Sciatic nerve (tissue), 2 donors: Measurements from ENCODE around the gene PLD4. TPM values are rescaled to one million over a fixed set of nuclear protein-coding genes. Genes with fewer than 3 reads are reported as not detected.
"Not testable (repeated sequence)": the region's sequence is repeated elsewhere in the genome, so short reads cannot be mapped to it uniquely, and the experiment has no call there.

ENCODE experiments used
- ATAC-seq: fragments of 200-7000 bp; cut with Tn5 transposase; one replicate; pipeline ENCODE4 v1.9.1; 2020; ENCODE audit warnings: mild to moderate bottlenecking, moderate library complexity
- DNase-seq: peaks from one replicate; pipeline ENCODE4 v3.0.0-alpha.2; 2020; ENCODE audit warnings: low spot score
- intact Hi-C: fragments of 100-400 bp; cut with DNase I; formaldehyde crosslinking; loops from one replicate; pipeline ENCODE4 v1.14.2; 2022
- total RNA-seq: library from RNA; stranded (reverse); fragmentation: NEBNext Ultra II Directional; extraction: Animal tissue kit (Norgen Biotek cat#: 25700); gene quantifications from one replicate; pipeline ENCODE4 v1.2.1, GENCODE V29; 2021
- donor health status: DM: no; HTN: no; CAD: no.
- donor health status: DM: no; HTN: no; CAD: no.

The PLD4 gene
- total RNA-seq, 1 donor from 2014 or later = 7.0 TPM

DNA sequence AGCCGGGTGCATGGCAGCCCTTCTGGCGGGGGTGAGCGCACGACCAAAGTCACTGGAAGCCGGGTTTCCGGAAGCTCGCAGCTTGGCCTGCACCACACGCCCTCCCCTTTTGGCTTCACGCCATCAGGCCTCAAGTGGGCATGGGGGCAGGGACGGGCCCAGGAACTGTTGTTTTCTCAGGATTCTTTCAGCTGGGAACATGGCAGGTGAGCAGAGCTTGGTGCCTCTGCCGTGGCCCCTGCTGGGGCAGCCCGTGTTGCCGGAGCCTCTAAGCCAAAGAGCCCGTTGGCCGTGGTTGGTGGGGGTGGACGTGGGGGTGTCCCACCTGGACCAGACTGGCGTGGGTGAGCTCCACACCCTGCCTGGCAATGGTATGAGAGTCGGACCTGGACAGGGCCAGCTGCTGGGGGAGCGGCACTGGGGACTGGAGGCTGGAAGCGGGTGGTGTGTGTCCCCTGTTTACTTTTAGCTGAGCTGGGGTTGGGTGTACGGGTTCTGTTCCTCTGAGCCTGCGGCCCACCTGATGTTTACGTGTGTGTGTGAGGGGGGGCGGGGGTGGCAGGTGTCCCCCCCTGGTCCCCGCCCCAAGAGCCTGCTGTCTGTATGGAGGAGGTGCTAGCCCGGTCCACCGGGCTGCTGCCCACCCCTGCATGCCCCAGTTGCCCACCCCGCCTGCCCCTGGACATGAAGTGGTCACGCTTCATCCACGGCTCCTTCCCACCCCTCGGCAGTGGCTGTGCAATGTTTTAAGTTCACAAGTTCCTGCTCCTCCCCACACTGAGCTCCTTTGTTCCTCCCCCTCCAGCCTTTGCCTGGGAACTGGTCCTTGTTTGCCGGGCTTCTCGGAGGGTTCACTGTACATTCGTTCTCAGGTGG lies 28.7 kb upstream of the PLD4 start:
- DNase-seq = peak; percentile 69
- peak; percentile 6 for ATAC-seq

DNA sequence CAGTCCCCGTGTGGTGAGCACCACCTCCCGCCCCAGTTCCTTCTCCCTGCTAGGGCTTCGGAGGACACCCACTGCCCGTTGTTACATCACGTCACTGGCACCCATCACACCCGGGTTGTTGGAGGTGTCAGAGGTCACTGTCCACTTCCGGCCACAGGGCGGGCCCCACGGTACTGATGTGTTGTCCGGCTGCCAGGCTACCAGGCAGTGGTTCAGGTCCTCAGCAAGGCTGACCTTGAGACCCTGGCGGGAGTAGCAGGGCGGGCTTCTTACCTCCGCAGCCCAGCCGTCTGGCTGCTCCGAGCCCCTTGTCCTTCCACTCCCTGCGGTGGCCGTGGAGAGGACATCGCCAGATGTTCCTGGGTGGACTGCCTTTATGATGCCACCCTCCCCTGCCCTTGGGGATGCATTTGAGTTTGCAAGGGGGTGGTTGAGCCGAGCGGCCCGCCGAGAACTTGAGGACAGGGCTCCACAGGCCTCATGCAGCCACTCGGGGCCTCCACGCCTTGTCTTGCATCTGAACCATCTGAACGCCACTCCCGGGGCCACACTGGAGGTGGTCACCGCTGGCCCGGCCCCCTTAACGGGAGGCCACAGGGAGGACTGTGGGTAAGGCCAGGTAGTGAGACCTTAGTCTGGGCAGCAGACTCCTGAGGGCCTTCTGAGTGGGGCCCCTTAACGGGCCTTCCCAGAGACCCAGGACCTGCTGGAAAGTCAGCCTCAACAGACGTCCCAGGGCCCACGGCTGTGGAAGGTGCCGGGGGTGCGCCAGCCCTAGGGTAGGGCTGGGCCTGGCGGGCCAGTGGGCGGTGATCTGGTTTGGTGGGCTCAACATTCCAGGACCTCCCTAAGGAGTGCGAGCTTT lies 27.1 kb upstream of the PLD4 start:
- no peak for ATAC-seq
- intact Hi-C loops = loop anchor here (10.0 kb wide), 1 partner anchor 147 kb away; no protein-coding TSS in a partner anchor

More for the DNA sequence above, 28.7 kb upstream of the PLD4 start:
- intact Hi-C loops = loop anchor here (10.0 kb wide), 1 partner anchor 149 kb away; no protein-coding TSS in a partner anchor

DNA sequence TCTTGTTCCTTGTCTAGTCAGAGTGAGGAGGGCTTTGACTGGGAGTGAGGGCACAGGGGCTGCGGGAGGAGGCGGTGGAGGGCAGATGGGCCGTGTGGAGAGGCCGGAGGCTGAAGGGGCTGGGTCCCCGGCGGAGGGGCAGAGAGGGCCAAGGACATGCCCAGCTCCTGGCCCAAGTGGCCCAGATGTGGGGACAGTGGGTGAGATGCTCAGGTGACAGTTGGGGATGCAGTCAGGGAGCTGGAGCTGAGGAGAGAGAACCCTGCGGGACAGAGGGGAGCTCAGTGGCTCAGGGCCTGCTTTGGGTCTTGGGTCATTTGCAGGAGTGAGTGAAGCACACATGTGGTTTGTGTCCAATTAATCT lies 26.5 kb upstream of the PLD4 start:
- intact Hi-C loops = loop anchor here (10.0 kb wide), 1 partner anchor 147 kb away; no protein-coding TSS in a partner anchor
- ATAC-seq (no peak), DNase-seq (no peak)

More for the DNA sequence above, 27.1 kb upstream of the PLD4 start:
- DNase-seq = peak; percentile 63

DNA sequence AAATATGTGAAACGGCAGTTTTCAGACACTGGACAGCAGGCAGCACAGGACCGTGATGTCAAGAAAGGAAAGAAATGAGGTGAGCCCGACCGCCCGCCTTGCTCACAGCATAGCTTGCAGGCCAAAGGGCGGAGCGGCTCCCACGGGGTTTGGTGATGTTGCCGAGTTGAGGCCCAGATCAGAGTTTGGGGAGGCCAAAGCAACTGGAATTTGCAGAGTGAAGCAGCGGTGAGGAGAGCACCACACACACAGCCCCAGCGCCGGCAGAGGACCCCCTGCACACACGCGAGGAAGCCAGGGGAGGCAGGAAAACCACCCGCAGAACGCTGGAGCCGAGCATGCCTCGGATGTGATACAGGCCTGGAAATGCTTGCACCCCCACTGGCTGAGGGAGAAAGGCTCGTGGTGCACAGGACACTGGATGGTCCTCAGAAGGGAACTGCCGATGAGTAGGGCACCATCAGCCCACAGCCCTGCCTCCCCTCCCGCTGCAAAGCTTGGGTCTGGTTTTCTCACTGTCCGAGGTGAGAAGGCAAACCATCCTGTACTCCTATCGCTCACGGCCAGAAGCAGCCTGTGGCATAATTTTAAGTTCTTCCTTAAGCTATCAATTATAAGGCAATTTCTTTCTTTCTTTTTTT lies 25.7 kb upstream of the PLD4 start:
- intact Hi-C loops = loop anchor here (10.0 kb wide), 1 partner anchor 146 kb away; no protein-coding TSS in a partner anchor
- ATAC-seq (no peak), DNase-seq (peak; percentile 69)

DNA sequence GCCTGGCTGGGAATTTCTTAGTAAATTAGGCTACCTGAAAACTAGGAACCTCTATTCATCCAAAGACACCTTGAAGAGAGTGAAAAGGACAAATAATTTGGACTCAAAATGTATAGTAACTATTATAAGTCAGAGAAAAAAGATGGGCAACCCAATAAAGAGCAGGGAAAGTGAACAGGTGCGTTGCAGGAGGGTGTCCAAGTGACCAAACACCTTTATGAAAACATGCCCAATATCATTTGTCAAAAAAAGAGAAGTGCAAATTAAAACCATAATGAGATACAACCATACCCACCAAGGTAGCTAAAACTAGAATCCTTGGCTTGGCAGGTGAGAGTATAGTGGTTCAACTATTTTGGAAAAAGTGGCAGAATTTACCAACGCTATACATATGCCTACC lies 24.9 kb upstream of the PLD4 start:
- DNase-seq (no peak), ATAC-seq (no peak)
- intact Hi-C loops = loop anchor here (10.0 kb wide), 1 partner anchor 145 kb away; no protein-coding TSS in a partner anchor

DNA sequence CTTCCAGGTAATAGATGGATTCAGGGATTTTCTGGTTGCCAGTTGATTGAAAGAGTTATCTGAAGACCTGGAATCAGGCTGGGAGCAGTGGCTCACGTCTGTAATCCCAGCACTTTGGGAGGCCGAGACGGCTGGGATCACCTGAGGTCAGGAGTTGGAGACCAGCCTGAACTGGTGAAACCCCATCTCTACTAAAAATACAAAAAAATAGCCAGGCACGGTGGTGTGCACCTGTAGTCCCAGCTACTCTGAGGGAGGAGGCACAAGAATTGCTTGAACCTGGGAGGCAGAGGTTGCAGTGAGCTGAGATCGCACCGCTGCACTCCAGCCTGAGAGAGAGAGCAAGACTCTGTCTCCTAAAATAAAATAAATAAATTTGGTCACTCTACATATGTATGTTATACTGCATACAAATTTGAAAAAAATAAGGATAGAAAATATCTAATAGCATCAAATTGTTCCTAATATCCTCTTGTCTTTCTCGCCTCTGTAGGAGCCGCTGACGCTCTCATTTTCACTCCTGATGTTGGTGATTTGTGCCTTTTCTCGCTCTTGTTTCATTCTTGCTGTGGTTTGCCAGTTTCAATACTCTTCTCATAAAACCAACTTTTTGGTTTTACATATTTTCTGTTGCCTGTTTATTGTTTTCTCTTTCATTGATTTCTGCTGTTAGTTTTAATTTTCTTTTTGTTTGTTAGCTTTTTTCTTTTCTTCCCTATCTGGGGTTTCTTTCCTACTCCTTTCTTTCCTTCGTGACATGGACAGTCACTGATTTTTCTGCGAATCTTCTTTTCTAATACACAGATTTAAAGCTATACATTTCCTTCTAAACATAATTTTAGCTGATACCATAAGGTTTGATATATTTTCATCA lies 23.8 kb upstream of the PLD4 start:
- DNase-seq (no peak), ATAC-seq (no peak)
- intact Hi-C loops = no loop called here

DNA sequence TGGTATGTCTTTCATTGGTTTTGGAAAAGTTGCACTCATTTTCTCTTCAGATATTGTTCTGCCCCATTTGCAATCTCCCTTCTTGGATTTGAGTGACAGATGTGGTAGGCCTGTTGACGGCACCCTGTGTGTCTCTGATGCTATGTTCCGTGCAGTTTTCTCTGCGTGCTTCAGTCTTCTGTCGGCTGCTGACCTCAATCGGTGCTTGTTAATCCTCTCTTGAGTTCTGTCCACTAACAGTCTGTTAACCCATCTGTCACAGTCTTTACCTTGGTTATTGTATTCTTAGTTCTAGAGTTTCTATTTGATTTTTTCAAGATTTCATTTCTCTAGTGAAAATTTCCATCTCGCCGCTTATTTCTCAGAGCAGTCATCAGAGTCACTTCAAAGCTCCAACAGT lies 20.7 kb upstream of the PLD4 start:
- DNase-seq (no peak), ATAC-seq (no peak)
- intact Hi-C loops = no loop called here

DNA sequence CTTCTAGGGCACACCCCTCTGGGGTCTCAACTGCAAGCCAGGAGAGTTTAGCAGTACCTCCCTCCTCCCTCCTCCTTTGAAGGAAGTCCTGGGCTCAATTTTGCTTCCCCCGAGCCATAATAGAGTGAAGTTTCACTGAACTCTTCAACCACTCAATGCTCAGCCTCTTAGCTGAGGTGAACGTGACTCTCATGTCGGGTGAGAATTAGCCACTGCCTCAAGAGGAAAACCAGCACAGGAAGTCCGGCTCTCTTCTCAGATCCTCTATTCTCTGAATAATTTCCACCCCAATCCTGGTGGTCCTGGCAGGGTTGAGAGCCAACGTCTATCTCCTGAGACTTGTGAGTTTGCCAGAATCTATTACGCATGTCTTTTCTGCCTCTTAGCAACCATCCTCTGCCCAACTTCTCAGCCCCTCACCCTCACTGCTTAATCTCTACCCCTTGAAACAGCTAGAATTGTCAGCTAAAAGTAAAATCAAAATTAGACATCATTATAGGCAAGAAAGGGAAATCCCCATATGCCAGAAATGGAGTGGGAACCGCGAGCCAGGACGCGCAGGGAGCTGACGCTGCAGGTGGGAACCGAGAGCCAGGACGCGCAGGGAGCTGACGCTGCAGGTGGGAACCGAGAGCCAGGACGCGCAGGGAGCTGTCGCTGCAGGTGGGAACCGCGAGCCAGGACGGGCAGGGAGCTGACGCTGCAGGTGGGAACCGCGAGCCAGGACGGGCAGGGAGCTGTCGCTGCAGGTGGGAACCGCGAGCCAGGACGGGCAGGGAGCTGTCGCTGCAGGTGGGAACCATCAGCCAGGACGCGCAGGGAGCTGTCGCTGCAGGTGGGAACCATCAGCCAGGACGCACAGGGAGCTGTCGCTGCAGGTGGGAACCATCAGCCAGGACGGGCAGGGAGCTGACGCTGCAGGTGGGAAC lies 19.8 kb upstream of the PLD4 start:
- ATAC-seq, intact Hi-C loops, DNase-seq: not testable (repeated sequence)

DNA sequence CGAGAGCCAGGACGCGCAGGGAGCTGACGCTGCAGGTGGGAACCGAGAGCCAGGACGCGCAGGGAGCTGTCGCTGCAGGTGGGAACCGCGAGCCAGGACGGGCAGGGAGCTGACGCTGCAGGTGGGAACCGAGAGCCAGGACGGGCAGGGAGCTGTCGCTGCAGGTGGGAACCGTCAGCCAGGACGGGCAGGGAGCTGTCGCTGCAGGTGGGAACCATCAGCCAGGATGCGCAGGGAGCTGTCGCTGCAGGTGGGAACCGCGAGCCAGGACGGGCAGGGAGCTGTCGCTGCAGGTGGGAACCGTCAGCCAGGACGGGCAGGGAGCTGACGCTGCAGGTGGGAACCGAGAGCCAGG lies 19.1 kb upstream of the PLD4 start:
- DNase-seq, ATAC-seq, intact Hi-C loops: not testable (repeated sequence)

DNA sequence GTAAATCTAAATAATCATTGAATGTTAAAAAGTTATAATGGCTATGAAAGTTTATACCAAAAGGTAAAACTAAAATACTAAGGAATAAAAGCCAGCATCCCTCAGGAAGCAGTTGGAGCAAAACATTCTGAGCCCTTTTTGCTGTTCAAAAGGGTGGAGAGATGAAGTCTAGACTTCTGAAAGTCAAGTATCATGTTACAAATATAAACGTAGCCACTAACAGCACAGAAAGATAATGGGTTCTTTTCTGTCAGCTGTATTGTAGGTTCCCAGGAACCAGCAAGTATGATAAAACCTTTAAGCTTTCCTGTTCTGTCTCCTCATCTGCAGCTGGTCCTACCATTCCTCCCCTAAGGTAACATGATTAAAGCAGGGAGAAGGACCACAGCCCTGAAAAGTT lies 16.4 kb upstream of the PLD4 start:
- intact Hi-C loops = no loop called here
- ATAC-seq (no peak), DNase-seq (no peak)

DNA sequence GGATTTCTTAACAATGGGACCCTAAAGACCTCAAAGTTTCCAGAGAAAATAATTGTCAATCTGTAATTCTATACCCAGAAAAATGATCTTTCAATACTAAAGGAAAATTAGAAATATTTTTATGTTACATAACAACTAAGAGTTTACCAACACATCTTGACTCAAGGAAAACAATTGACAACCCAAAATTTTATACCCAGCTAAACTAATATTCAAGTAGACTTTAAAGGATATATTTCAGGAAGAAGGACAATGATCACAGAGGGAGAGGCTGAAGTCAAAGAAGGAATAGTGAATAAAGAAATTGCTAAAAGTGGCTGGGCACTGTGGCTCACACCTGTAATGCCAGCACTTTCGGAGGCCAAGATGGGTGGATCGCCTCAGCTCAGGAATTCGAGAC lies 12.6 kb upstream of the PLD4 start:
- intact Hi-C loops = no loop called here
- DNase-seq = no peak
- ATAC-seq = no peak

DNA sequence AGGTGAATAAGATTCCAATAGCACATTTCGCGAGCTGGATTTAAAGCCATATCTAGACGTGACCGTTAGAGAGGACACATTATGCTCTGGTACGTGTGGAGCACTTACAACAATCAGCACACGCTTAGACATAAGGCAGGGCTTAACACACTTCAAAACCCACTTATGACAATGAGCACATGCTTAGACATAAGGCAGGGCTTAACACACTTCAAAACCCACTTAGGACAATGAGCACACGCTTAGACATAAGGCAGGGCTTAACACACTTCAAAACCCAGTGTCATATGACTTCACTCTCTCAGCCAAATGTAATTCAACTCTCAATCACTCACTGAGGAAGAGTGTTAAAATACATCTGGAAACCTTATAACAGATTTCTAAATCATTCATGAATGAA lies 11.2 kb upstream of the PLD4 start:
- intact Hi-C loops = no loop called here
- DNase-seq = no peak
- ATAC-seq = no peak

DNA sequence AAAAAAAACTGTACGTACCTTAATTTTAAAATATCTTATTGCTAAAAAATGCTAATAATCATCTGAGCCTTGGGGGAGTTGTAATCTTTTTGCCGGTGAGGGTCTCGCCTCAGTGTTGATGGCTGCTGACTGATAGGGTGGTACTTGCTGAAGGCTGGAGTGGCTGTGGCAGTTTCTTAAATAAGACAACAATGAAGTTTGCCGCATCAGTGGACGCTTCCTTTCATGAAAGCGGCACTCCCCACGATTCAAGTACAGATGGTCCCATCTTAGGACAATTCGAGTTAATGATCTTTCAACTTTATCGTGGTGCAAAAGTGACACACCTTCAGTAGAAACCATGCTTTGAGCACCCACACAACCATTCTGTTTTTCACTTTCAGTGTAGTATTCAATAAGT lies 7.6 kb upstream of the PLD4 start:
- DNase-seq = no peak
- intact Hi-C loops = no loop called here
- no peak for ATAC-seq

DNA sequence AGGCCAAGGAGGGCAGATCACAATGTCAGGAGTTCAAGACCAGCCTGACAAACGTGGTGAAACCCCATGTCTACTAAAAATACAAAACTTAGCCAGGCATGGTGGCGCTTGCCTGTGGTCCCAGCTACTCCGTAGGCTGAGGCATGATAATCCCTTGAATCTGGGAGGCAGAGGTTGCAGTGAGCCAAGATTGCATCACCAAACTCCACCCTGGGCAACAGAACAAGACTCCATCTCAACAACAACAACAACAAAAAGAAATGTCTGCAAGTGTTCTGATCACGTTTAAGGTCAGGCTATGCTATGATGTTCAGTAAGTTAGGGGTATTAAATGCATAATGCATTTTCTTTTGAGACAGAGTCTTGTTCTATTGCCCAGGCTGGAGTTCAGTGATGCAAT lies 6.7 kb upstream of the PLD4 start:
- intact Hi-C loops = no loop called here
- ATAC-seq (no peak), DNase-seq (no peak)

DNA sequence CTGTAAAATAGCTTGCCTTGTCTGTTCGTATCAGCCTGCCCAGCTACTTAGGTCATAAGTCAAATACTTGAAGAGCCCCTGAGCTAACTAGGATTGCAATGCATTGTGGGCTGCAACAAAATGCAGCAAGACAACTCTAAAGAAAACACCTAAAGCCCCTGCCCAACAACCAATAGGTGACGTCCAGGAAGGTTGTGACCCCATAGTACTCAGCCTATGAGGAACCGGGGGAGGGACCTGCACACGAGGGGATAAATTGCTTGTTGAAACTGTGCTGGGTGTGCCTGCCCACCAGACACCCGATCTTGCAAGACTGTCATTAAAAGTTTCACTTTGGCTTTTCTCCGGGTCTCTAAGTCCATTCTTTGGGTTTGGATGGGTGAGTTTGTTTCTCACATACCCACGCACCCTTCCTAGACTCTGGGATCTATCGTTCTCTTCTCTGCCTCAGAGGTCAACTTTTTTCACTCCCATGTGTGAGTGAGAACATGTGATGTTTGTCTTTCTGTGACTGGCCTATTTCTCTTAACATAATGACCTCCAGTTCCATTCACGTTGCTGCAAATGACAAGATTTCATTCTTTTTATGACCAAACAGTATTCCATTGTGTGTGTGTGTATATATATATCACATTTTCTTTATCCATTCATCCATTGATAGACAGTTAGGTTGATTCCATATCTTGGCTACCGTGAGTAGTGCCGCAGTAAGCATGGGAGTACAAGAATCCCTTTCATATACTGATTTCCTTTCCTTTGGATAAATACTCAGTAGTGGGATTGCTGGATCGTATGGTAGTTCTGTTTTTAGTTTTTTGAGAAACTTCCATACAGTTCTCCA lies 5.3 kb upstream of the PLD4 start:
- intact Hi-C loops, DNase-seq, ATAC-seq: not testable (repeated sequence)

DNA sequence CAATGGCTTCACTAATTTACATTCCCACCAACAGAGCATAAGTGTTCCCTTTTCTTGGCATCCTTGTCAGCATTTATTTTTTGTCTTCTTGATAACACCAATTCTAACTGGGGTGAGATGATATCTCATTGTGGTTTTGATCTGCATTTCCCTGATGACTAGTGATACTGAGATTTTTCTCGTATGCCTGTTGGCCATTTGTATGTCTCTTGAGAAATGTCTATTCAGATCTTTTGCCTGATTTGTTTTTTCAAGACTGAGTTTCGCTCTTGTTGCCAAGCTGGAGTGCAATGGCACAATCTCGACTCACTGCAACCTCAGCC lies 4.7 kb upstream of the PLD4 start:
- intact Hi-C loops = no loop called here
- no peak for ATAC-seq
- no peak for DNase-seq
